ENCODE data around the gene MIER1. TPM values are rescaled to one million over a fixed set of nuclear protein-coding genes. Genes with fewer than 3 reads are reported as not detected.

The MIER1 gene
- total RNA-seq, 4 donors from 2014 or later: 17.6 to 34.0 (median 24.4) TPM

DNA sequence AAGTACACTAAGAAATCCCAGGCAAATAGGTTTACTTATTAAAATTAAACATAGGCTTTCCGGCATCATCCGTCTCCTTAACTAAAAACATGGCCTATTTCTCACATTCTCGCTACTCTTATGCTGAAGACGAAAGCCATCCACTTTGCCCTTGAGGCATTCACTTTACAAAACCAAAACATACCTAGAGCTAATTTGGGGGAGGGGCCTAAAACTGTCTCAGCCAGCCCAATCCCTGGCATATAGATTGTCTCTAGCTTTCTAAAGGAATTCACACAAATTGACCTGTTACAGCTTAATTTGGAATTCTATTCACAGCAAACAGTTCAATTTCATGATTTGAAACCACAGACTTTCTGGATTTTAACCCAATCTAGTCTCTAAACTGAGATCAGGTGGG, 94.3 kb downstream of the MIER1 start:
- H3K27ac ChIP-seq: peak overlapping the region in 3 of 4 donors; percentile 17 to 66 (median 45)
- TF ChIP-seq POLR2A (IDR thresholded peaks at IDR 0.05) (no peak), CTCF (IDR thresholded peaks at IDR 0.05) (no peak)
- 84 to 91% methylated on average over 4 of the region's 4 CpGs for WGBS, 2 donors
- no peaks in the 10 kb centered on the region for H3K27me3 ChIP-seq
- no peaks in the 10 kb centered on the region for H3K9me3 ChIP-seq
- no peak for DNase-seq
- H3K4me3 ChIP-seq: no peak overlapping the region
- H3K4me1 ChIP-seq: peaks cover 0 to 19% (median 0%) of the 10 kb centered on the region in 3 donors
- H3K36me3 ChIP-seq: peaks cover 0 to 39% (median 3%) of the 10 kb centered on the region in 3 donors
- intact Hi-C loops (cut with DNase I): no loop called here

DNA sequence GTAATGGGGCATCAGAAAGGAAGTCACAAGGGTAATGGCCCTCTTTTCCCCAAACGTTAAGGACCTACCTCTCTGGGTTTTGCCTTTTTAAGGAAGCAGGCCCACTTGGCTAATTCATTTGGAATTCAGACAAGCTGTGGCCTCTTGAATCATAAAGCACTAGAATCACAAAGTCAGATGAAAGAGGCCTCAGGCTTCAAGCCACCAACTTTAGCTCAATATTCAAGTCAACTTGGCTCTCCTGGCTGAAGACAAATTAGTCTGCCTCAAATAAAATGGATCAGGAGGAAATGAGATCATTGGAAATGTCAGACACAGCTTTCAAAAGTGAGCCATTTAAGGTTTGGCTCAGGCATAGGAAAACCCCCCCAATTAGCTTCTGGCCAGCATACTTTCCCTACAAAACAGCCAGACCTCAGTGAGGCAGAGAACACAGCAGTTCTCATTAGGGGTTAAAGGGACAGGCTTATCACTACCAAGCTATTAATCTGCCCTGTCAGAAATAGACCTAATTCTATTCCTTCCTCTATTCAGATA, 94.9 kb downstream of the MIER1 start:
- no peak for TF ChIP-seq POLR2A (IDR thresholded peaks at IDR 0.05)
- TF ChIP-seq CTCF (IDR thresholded peaks at IDR 0.05): no peak
- Histone ChIP-seq H3K36me3 (peaks cover 0 to 44% (median 3%) of the 10 kb centered on the region in 3 donors), H3K4me3 (no peak overlapping the region), H3K9me3 (no peaks in the 10 kb centered on the region), H3K27ac (peak overlapping the region in 3 of 4 donors; percentile 17 to 66 (median 45)), H3K4me1 (peaks cover 0 to 19% (median 0%) of the 10 kb centered on the region in 3 donors), H3K27me3 (no peaks in the 10 kb centered on the region)
- intact Hi-C loops (cut with DNase I): no loop called here
- DNase-seq: no peak
- WGBS, 2 donors: 33 to 35% methylated on average over 1 of the region's 1 CpG

GRCh38 chr1:67020304-67020703, 95.5 kb downstream of the MIER1 start:
- Histone ChIP-seq H3K4me3 (no peak overlapping the region), H3K4me1 (peaks cover 0 to 19% (median 0%) of the 10 kb centered on the region in 3 donors), H3K27me3 (no peaks in the 10 kb centered on the region), H3K36me3 (peaks cover 0 to 50% (median 3%) of the 10 kb centered on the region in 3 donors), H3K27ac (peak overlapping the region in 3 of 4 donors; percentile 17 to 66 (median 45)), H3K9me3 (no peaks in the 10 kb centered on the region)
- intact Hi-C loops (cut with DNase I): no loop called here
- DNase-seq: no peak
- no peak for TF ChIP-seq CTCF (IDR thresholded peaks at IDR 0.05)
- no peak for TF ChIP-seq POLR2A (IDR thresholded peaks at IDR 0.05)
- WGBS, 2 donors: 75 to 88% methylated on average over 2 of the region's 2 CpGs

- Histone ChIP-seq H3K27me3 (no peaks in the 10 kb centered on the region), H3K4me3 (no peak overlapping the region), H3K27ac (no peak overlapping the region), H3K36me3 (peaks cover 0 to 55% (median 3%) of the 10 kb centered on the region in 3 donors), H3K4me1 (peaks cover 0 to 19% (median 0%) of the 10 kb centered on the region in 3 donors), H3K9me3 (no peaks in the 10 kb centered on the region)
- no peak for DNase-seq
- TF ChIP-seq CTCF (IDR thresholded peaks at IDR 0.05): no peak
- TF ChIP-seq POLR2A (IDR thresholded peaks at IDR 0.05): no peak
- intact Hi-C loops (cut with DNase I): no loop called here
- 72 to 86% methylated on average over 1 of the region's 2 CpGs for WGBS, 2 donors
Observed at GRCh38 chr1:67020765-67021164, 96.0 kb downstream of the MIER1 start.

DNA sequence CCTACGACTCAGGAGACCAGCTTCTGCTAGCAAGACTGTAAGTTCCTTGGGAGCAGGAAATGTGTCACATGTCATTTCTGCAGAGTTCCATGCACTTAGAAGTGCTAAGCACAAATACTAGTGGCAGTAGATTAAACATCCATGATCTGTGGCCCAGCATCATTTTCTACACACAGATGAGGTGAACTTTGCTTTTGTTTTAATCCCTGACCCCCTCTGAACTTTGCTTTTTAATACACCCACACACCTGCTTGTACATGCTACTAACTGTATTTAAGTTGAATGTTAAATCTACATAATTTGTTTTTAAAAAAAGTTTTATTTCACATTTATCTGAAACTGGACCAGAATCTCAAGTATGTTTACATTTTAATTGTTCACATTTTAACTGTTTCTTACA, 104.7 kb downstream of the MIER1 start:
- Histone ChIP-seq H3K4me1 (no peaks in the 10 kb centered on the region), H3K4me3 (no peak overlapping the region), H3K36me3 (peaks cover 0 to 40% (median 0%) of the 10 kb centered on the region in 3 donors), H3K27me3 (no peaks in the 10 kb centered on the region), H3K9me3 (no peaks in the 10 kb centered on the region), H3K27ac (no peak overlapping the region)
- TF ChIP-seq CTCF (IDR thresholded peaks at IDR 0.05) (no peak), POLR2A (IDR thresholded peaks at IDR 0.05) (no peak)
- WGBS, 2 donors: 88 to 100% methylated on average over 1 of the region's 1 CpG
- intact Hi-C loops (cut with DNase I): no loop called here
- no peak for DNase-seq

Measured in esophagus squamous epithelium (tissue), 5 donors.